PC-3 (cell line): ENCODE results near the gene CAPG.

Experiments
- CTCF ChIP-seq: fragments of 300-600 bp; sonication (generic); conservative IDR thresholded peaks from 2 replicates; pipeline ENCODE4 v1.5.1; 2017; ENCODE audit warnings: antibody characterized with exemption, low read depth, mild to moderate bottlenecking, low read length
- EZH2 ChIP-seq: fragments of 300-600 bp; sonication (generic); IDR thresholded peaks from one replicate; pipeline ENCODE4 v1.6.1; 2017; ENCODE audit warnings: antibody characterized with exemption, mild to moderate bottlenecking, low read length; ENCODE audit not compliant: unreplicated experiment
- EZH2phosphoT487 ChIP-seq: fragments of 300-600 bp; sonication (generic); IDR thresholded peaks from 2 replicates; pipeline ENCODE4 v1.6.1; 2018; ENCODE audit warnings: mild to moderate bottlenecking, antibody characterized with exemption, low read length, borderline replicate concordance

GRCh38 chr2:85415980-85416650 is 5.9 kb upstream of the CAPG start:
- TF ChIP-seq CTCF (no peak), EZH2 (no peak), EZH2phosphoT487 (no peak)
